Measurements from ENCODE around the gene ENO1.
"Not testable (repeated sequence)": the region's sequence is repeated elsewhere in the genome, so short reads cannot be mapped to it uniquely, and the experiment has no call there.

DNA sequence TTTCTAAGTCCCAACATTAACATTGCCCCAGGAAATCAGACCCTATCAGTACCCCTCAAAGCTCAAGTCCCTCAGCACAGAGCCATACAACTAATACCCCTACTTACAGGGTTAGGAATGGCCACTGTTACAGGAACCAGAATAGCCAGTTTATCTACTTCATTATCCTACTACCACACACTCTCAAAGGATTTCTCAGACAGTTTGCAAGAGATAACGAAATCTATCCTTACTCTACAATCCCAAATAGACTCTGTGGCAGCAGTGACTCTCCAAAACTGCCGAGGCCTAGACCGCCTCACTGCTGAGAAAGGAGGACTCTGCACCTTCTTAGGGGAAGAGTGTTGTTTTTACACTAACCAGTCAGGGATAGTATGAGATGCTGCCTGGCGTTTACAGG lies 19.0 kb upstream of the ENO1 start:
- TF ChIP-seq, protein P1, sequence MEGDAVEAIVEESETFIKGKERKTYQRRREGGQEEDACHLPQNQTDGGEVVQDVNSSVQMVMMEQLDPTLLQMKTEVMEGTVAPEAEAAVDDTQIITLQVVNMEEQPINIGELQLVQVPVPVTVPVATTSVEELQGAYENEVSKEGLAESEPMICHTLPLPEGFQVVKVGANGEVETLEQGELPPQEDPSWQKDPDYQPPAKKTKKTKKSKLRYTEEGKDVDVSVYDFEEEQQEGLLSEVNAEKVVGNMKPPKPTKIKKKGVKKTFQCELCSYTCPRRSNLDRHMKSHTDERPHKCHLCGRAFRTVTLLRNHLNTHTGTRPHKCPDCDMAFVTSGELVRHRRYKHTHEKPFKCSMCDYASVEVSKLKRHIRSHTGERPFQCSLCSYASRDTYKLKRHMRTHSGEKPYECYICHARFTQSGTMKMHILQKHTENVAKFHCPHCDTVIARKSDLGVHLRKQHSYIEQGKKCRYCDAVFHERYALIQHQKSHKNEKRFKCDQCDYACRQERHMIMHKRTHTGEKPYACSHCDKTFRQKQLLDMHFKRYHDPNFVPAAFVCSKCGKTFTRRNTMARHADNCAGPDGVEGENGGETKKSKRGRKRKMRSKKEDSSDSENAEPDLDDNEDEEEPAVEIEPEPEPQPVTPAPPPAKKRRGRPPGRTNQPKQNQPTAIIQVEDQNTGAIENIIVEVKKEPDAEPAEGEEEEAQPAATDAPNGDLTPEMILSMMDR (IDR thresholded peaks at IDR 0.05; ENCODE audit: poor library complexity), result not testable (repeated sequence)
- TF ChIP-seq EZH2 (IDR thresholded peaks at IDR 0.05; ENCODE audit: borderline replicate concordance); EZH2phosphoT487 (IDR thresholded peaks at IDR 0.05; ENCODE audit: low read depth, severe bottlenecking, unreplicated experiment): not testable (repeated sequence)

All from hepatocyte (in vitro differentiated cells).